ENCODE results near the gene FMO3. TPM values are rescaled to one million over a fixed set of nuclear protein-coding genes. Genes with fewer than 3 reads are reported as not detected.

FMO3 gene
- polyA plus RNA-seq, 3 donors, result 0.14 to 0.18 TPM; not detected in 1

- DNase-seq, result no peak
Observed at GRCh38 chr1:171115280-171115897, 24.7 kb downstream of the FMO3 start.

- DNase-seq, result no peak
Observed at GRCh38 chr1:171116676-171117075, 26.0 kb downstream of the FMO3 start.

- no peak for DNase-seq
Observed at GRCh38 chr1:171117085-171117484, 26.4 kb downstream of the FMO3 start.

GRCh38 chr1:171119648-171120047 is 28.9 kb downstream of the FMO3 start:
- DNase-seq, result no peak

- DNase-seq, result no peak
Observed at GRCh38 chr1:171122299-171122698, 31.6 kb downstream of the FMO3 start.

- DNase-seq, result no peak
Observed at GRCh38 chr1:171122893-171123292, 32.2 kb downstream of the FMO3 start.

GRCh38 chr1:171126504-171126903 is 35.8 kb downstream of the FMO3 start:
- no peak for DNase-seq

GRCh38 chr1:171127099-171127498 is 36.4 kb downstream of the FMO3 start:
- no peak for DNase-seq

GRCh38 chr1:171127501-171127900 is 36.8 kb downstream of the FMO3 start:
- DNase-seq, result no peak

GRCh38 chr1:171128463-171128862 is 37.8 kb downstream of the FMO3 start:
- DNase-seq, result no peak

GRCh38 chr1:171134204-171134923 is 43.7 kb downstream of the FMO3 start:
- DNase-seq, result no peak

GRCh38 chr1:171137580-171137979 is 46.9 kb downstream of the FMO3 start:
- no peak for DNase-seq

GRCh38 chr1:171138980-171139379 is 48.3 kb downstream of the FMO3 start:
- no peak for DNase-seq

- no peak for DNase-seq
Observed at GRCh38 chr1:171139890-171140289, 49.2 kb downstream of the FMO3 start.

- DNase-seq, result no peak
Observed at GRCh38 chr1:171140401-171140800, 49.7 kb downstream of the FMO3 start.

- DNase-seq, result no peak
Observed at GRCh38 chr1:171140956-171141687, 50.4 kb downstream of the FMO3 start.

- peak; percentile 59 for DNase-seq
Observed at GRCh38 chr1:171141688-171142415, 51.1 kb downstream of the FMO3 start.

- DNase-seq, result no peak
Observed at GRCh38 chr1:171142416-171143385, 52.0 kb downstream of the FMO3 start.

GRCh38 chr1:171150156-171150555 is 59.5 kb downstream of the FMO3 start:
- no peak for DNase-seq

- DNase-seq, result no peak
Observed at GRCh38 chr1:171152549-171152948, 61.8 kb downstream of the FMO3 start.

- DNase-seq, result no peak
Observed at GRCh38 chr1:171155484-171155883, 64.8 kb downstream of the FMO3 start.
